ENCODE data around the gene MGAT3.

MGAT3 gene

DNA sequence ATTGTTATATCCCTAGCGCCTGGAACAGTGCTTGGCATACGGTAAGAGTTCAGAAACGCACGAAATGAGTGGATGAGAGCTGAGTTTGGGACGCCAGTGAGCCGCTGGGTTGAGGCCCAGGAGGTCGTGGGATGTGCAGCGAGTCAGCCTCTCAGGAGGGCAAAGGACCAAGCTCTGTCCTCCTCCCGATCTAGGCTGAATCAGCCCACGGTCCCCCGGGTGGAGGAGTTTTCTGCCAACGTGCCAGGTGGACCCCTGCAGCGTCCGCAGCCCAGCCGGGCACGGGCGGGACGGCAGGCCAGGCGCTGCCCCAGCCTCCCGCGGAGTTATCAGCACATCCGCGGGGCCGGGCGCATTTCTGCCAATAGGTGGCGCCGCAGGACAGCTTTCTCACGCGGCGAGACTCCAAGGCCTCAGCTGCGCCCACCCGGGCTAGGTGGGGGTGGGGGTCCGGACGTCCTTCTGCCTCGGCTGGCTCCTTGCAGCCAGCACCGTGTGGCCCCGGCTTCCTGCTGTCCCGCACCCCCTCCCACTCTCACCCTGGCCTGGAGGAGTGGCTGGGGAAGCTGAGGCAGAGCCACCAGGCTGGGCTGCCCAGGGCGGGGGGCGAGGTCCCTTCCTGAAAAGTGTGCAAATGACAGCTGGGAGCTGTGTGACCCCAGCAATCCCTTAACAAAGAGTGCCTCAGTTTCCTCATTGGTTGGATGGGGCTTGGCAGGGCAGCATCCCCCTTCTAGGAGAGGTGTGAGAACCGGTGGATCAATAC lies 78.0 kb downstream of the MGAT3 start:
- DNase-seq = peak; percentile 76

GRCh38 chr22:39535357-39535725 lies 78.5 kb downstream of the MGAT3 start:
- no peak for DNase-seq

GRCh38 chr22:39535831-39536449 lies 79.1 kb downstream of the MGAT3 start:
- no peak for DNase-seq

DNA sequence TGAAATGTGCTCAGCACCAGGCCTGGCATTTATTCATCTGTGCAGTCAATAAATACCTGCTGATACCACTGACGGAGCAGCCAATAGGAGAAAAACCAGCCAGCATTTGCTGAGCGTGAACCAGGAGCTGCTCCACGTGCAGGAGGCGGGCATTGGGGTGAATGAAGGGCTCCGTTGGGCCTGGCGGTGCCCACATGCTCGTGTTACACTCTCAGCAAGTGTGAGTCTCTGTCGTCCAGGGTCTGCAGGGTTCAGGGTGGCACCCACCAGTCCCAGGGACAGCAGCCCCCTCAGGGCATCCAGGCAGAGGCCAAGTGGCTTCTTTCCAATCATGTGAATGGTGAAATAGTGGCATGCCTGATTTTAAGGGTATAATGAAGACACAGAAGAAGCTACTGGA lies 79.9 kb downstream of the MGAT3 start:
- no peak for DNase-seq

GRCh38 chr22:39537975-39538374 lies 81.2 kb downstream of the MGAT3 start:
- no peak for DNase-seq

Data from EL (cell line).